Loucy (cell line): ENCODE data around the gene CACNB1.

Experiments used
- H2AFZ ChIP-seq: fragments of 200-600 bp; sonication (generic); 2 replicates; pipeline ENCODE4 v1.6.0; 2016; ENCODE audit warnings: antibody characterized with exemption, mild to moderate bottlenecking, low read length, moderate library complexity
- H3F3A ChIP-seq: fragments of 200-600 bp; 2 replicates; pipeline ENCODE4 v1.6.0; 2016; ENCODE audit warnings: antibody characterized with exemption, low read depth, mild to moderate bottlenecking
- H3K27me3 ChIP-seq: fragments of 200-600 bp; sonication (generic); 2 replicates; pipeline ENCODE4 v1.6.1; 2014; ENCODE audit warnings: low read length, mild to moderate bottlenecking; ENCODE audit not compliant: insufficient read depth, poor library complexity, severe bottlenecking
- H3K36me3 ChIP-seq: fragments of 200-600 bp; sonication (generic); 2 replicates; pipeline ENCODE4 v1.6.1; 2016; ENCODE audit warnings: low read length; ENCODE audit not compliant: insufficient read depth
- H3K4me1 ChIP-seq: fragments of 200-600 bp; sonication (generic); 2 replicates; pipeline ENCODE4 v1.5.1; 2014; ENCODE audit warnings: low read length, mild to moderate bottlenecking; ENCODE audit not compliant: insufficient read depth, poor library complexity, severe bottlenecking
- H3K4me2 ChIP-seq: fragments of 200-600 bp; sonication (generic); 2 replicates; pipeline ENCODE4 v1.6.0; 2014; ENCODE audit warnings: antibody characterized with exemption, low read length, low read depth, mild to moderate bottlenecking; ENCODE audit not compliant: poor library complexity, severe bottlenecking
- H3K4me3 ChIP-seq: fragments of 200-600 bp; sonication (generic); 2 replicates; pipeline ENCODE4 v1.5.1; 2014; ENCODE audit warnings: low read length, mild to moderate bottlenecking, mixed read lengths; ENCODE audit not compliant: poor library complexity, severe bottlenecking
- H3K79me2 ChIP-seq: fragments of 200-600 bp; sonication (generic); 2 replicates; pipeline ENCODE4 v1.6.1; 2014; ENCODE audit warnings: low read length; ENCODE audit not compliant: insufficient read depth
- H3K9ac ChIP-seq: fragments of 200-600 bp; sonication (generic); 2 replicates; pipeline ENCODE4 v1.6.0; 2014; ENCODE audit warnings: mild to moderate bottlenecking, low read depth, low read length, moderate library complexity; ENCODE audit not compliant: poor library complexity, severe bottlenecking
- H3K9me2 ChIP-seq: fragments of 200-600 bp; sonication (generic); replicated peaks from 2 replicates; pipeline ENCODE4 v1.6.1; 2016; ENCODE audit warnings: low read depth, low read length, mixed read lengths
- H3K9me3 ChIP-seq: fragments of 200-600 bp; sonication (generic); 2 replicates; pipeline ENCODE4 v1.6.1; 2014; ENCODE audit warnings: mild to moderate bottlenecking, antibody characterized with exemption, low read length, low read depth; ENCODE audit not compliant: insufficient read depth
- H4K20me1 ChIP-seq: fragments of 200-600 bp; sonication (generic); 2 replicates; pipeline ENCODE4 v1.6.0; 2014; ENCODE audit warnings: antibody characterized with exemption, low read length, mild to moderate bottlenecking; ENCODE audit not compliant: insufficient read depth, poor library complexity, severe bottlenecking
- CTCF ChIP-seq: fragments of 200-600 bp; sonication (generic); conservative IDR thresholded peaks from 2 replicates; pipeline ENCODE4 v1.5.1; 2014; ENCODE audit warnings: mild to moderate bottlenecking, antibody characterized with exemption, low read length
- EZH2phosphoT487 ChIP-seq: fragments of 200-600 bp; IDR thresholded peaks from 2 replicates; pipeline ENCODE4 v1.6.1; 2018; ENCODE audit warnings: antibody characterized with exemption, mild to moderate bottlenecking, moderate library complexity, borderline replicate concordance

Gene CACNB1

GRCh38 chr17:39210093-39210434 is 12.6 kb upstream of the CACNB1 start:
- Histone ChIP-seq H3K9me3 (no peaks in the 10 kb centered on the region), H2AFZ (no peak overlapping the region), H3K9me2 (no peaks in the 10 kb centered on the region), H3K79me2 (no peaks in the 10 kb centered on the region), H4K20me1 (peaks cover 2% of the 10 kb centered on the region), H3K4me1 (no peaks in the 10 kb centered on the region), H3K4me2 (no peak overlapping the region), H3K4me3 (no peak overlapping the region), H3K9ac (no peak overlapping the region), H3K27me3 (no peaks in the 10 kb centered on the region), H3K36me3 (peaks cover 2% of the 10 kb centered on the region; the same call in 1 of the 2 replicates), H3F3A (no peaks in the 10 kb centered on the region)
- TF ChIP-seq EZH2phosphoT487 = no peak
- TF ChIP-seq CTCF = no peak

- H3K27me3 ChIP-seq = no peaks in the 10 kb centered on the region
- no peaks in the 10 kb centered on the region for H3K9me3 ChIP-seq
- H3K9ac ChIP-seq = no peak overlapping the region
- H3K4me2 ChIP-seq = no peak overlapping the region
- peaks cover 5% of the 10 kb centered on the region for H4K20me1 ChIP-seq
- H3K4me3 ChIP-seq = no peak overlapping the region
- TF ChIP-seq EZH2phosphoT487 = no peak
- TF ChIP-seq CTCF = no peak
- H3K79me2 ChIP-seq = no peaks in the 10 kb centered on the region
- peaks cover 7% of the 10 kb centered on the region; the same call in 1 of the 2 replicates for H3K36me3 ChIP-seq
- no peaks in the 10 kb centered on the region; the same call in 1 of the 2 replicates for H3F3A ChIP-seq
- H3K9me2 ChIP-seq = no peaks in the 10 kb centered on the region
- no peak overlapping the region for H2AFZ ChIP-seq
- H3K4me1 ChIP-seq = no peaks in the 10 kb centered on the region
Observed at GRCh38 chr17:39209317-39210092, 12.0 kb upstream of the CACNB1 start.

GRCh38 chr17:39208893-39209292 is 11.4 kb upstream of the CACNB1 start:
- H3K4me3 ChIP-seq = no peak overlapping the region
- no peaks in the 10 kb centered on the region for H3K4me1 ChIP-seq
- no peak overlapping the region for H3K4me2 ChIP-seq
- peaks cover 13% of the 10 kb centered on the region; the same call in 1 of the 2 replicates for H3K36me3 ChIP-seq
- no peaks in the 10 kb centered on the region for H3K27me3 ChIP-seq
- no peak overlapping the region for H3K9ac ChIP-seq
- peaks cover 6% of the 10 kb centered on the region; the same call in 1 of the 2 replicates for H3F3A ChIP-seq
- TF ChIP-seq CTCF (no peak), EZH2phosphoT487 (no peak)
- no peaks in the 10 kb centered on the region for H3K9me2 ChIP-seq
- no peak overlapping the region for H2AFZ ChIP-seq
- H3K79me2 ChIP-seq = peaks cover 1% of the 10 kb centered on the region; the same call in 1 of the 2 replicates
- peaks cover 10% of the 10 kb centered on the region for H4K20me1 ChIP-seq
- no peaks in the 10 kb centered on the region for H3K9me3 ChIP-seq
